Muscle of leg (tissue), 16 donors: ENCODE data around the gene SCTR. TPM values are rescaled to one million over a fixed set of nuclear protein-coding genes. Genes with fewer than 3 reads are reported as not detected.

Source experiments
- DNase-seq: peaks from one replicate; pipeline ENCODE4 v3.0.0; 2013
- H3K27ac ChIP-seq: one replicate; pipeline ENCODE4 v1.5.1; 2013; ENCODE audit warnings: mild to moderate bottlenecking, low read length, control low read depth
- H3K27me3 ChIP-seq: one replicate; pipeline ENCODE4 v1.6.1; 2013; ENCODE audit warnings: low read length; ENCODE audit not compliant: control insufficient read depth, insufficient read depth
- H3K36me3 ChIP-seq: one replicate; pipeline ENCODE4 v1.6.1; 2013; ENCODE audit warnings: low read length; ENCODE audit not compliant: control insufficient read depth, insufficient read depth
- H3K4me1 ChIP-seq: one replicate; pipeline ENCODE4 v1.6.1; 2013; ENCODE audit warnings: low read length; ENCODE audit not compliant: control insufficient read depth, insufficient read depth
- H3K4me3 ChIP-seq: one replicate; pipeline ENCODE4 v1.5.1; 2013; ENCODE audit warnings: low read length, control low read depth
- H3K9me3 ChIP-seq: replicated peaks from 2 replicates; pipeline ENCODE4 v1.6.1; 2013; ENCODE audit warnings: low read depth, low read length; ENCODE audit not compliant: control insufficient read depth
- WGBS: methylation state at CpG from one replicate; pipeline ENCODE4 v1.1.5; 2013; ENCODE audit warnings: missing lambda C conversion rate; ENCODE audit not compliant: insufficient coverage; 5-methylcytosine and 5-hydroxymethylcytosine counted together
- long read RNA-seq, 11 donors: transcript quantifications; one replicate each; lab custom pipeline, GENCODE V29; 2026
- polyA plus RNA-seq, 8 donors: library from polyadenylated mRNA; unstranded; fragments of 120-200 nt; gene quantifications; one replicate each; pipeline versions ENCODE4 v1.2.1 to v1.2.3, GENCODE V29; 2013; ENCODE audit warnings: inconsistent platforms in 1 of 8, low replicate concordance in 1 of 8; ENCODE audit not compliant: insufficient read length in 8 of 8, insufficient read depth in 1 of 8
- total RNA-seq: library from RNA; stranded (reverse); fragments of 120-200 nt; gene quantifications from one replicate; pipeline ENCODE4 v1.2.4, GENCODE V29; 2013

The SCTR gene
- total RNA-seq (not detected), polyA plus RNA-seq (1 to 10 TPM in 4 of 8 donors, under 1 TPM in 3, not detected in 1; 0.32 to 5.0 (median 1.1) TPM)
- long read RNA-seq, donor 1: 0 reads
- long read RNA-seq, donor 2: 0 reads
- long read RNA-seq, donor 3: 0 reads
- long read RNA-seq, donor 4: 0 reads
- long read RNA-seq, donor 5: 0 reads
- long read RNA-seq, donor 6: 0 reads
- long read RNA-seq, donor 7: 0 reads
- long read RNA-seq, donor 8: 0 reads
- long read RNA-seq, donor 9: 0 reads
- long read RNA-seq, donor 10: 0 reads
- long read RNA-seq, donor 11: 0 reads

GRCh38 chr2:119523952-119524694 is at the start of gene SCTR:
Gene SCTR (minus strand): TSS chr2:119524483. CDS start chr2:119524226, 257 bp downstream.
- Histone ChIP-seq H3K36me3 (no peaks in the 10 kb centered on the region), H3K27ac (no peak within 1 kb of the TSS), H3K4me3 (no peak within 1 kb of the TSS), H3K4me1 (no peaks in the 10 kb centered on the region), H3K27me3 (peaks cover 50% of the 10 kb centered on the region), H3K9me3 (no peaks in the 10 kb centered on the region)
- 3% methylated on average over 73 of the region's 74 CpGs for WGBS
- DNase-seq: no peak

GRCh38 chr2:119567292-119567691 is 43.0 kb upstream of the SCTR start:
- Histone ChIP-seq H3K27ac (no peak overlapping the region), H3K4me1 (no peaks in the 10 kb centered on the region), H3K9me3 (peaks cover 2% of the 10 kb centered on the region), H3K4me3 (no peak overlapping the region), H3K36me3 (no peaks in the 10 kb centered on the region), H3K27me3 (no peaks in the 10 kb centered on the region)
- no peak for DNase-seq

GRCh38 chr2:119565481-119565880 is 41.2 kb upstream of the SCTR start:
- no peak for DNase-seq
- no peak overlapping the region for H3K4me3 ChIP-seq
- H3K4me1 ChIP-seq: no peaks in the 10 kb centered on the region
- H3K36me3 ChIP-seq: no peaks in the 10 kb centered on the region
- H3K9me3 ChIP-seq: peaks cover 2% of the 10 kb centered on the region
- no peak overlapping the region for H3K27ac ChIP-seq
- no peaks in the 10 kb centered on the region for H3K27me3 ChIP-seq
- no CpG with 5 or more reads among the region's 2 CpGs for WGBS

- H3K27me3 ChIP-seq: no peaks in the 10 kb centered on the region
- no peaks in the 10 kb centered on the region for H3K4me1 ChIP-seq
- H3K36me3 ChIP-seq: no peaks in the 10 kb centered on the region
- no peak for DNase-seq
- H3K9me3 ChIP-seq: no peaks in the 10 kb centered on the region
- WGBS: no CpG with 5 or more reads among the region's 7 CpGs
- H3K4me3 ChIP-seq: no peak overlapping the region
- no peak overlapping the region for H3K27ac ChIP-seq
Observed at GRCh38 chr2:119553687-119554344, 29.5 kb upstream of the SCTR start.

GRCh38 chr2:119552902-119553301 is 28.6 kb upstream of the SCTR start:
- no peak for DNase-seq
- no peaks in the 10 kb centered on the region for H3K36me3 ChIP-seq
- H3K27me3 ChIP-seq: no peaks in the 10 kb centered on the region
- no peaks in the 10 kb centered on the region for H3K9me3 ChIP-seq
- WGBS: 91% methylated on average over 2 of the region's 3 CpGs
- H3K4me3 ChIP-seq: no peak overlapping the region
- no peaks in the 10 kb centered on the region for H3K4me1 ChIP-seq
- H3K27ac ChIP-seq: no peak overlapping the region

GRCh38 chr2:119550856-119551255 is 26.6 kb upstream of the SCTR start:
- 80% methylated on average over 1 of the region's 1 CpG for WGBS
- no peak for DNase-seq

GRCh38 chr2:119550346-119550745 is 26.1 kb upstream of the SCTR start:
- no peaks in the 10 kb centered on the region for H3K9me3 ChIP-seq
- no peaks in the 10 kb centered on the region for H3K27me3 ChIP-seq
- DNase-seq: no peak
- WGBS: no CpG with 5 or more reads among the region's 2 CpGs
- no peak overlapping the region for H3K27ac ChIP-seq
- H3K36me3 ChIP-seq: no peaks in the 10 kb centered on the region
- H3K4me3 ChIP-seq: no peak overlapping the region
- no peaks in the 10 kb centered on the region for H3K4me1 ChIP-seq

More at GRCh38 chr2:119550856-119551255, 26.6 kb upstream of the SCTR start:
- no peaks in the 10 kb centered on the region for H3K4me1 ChIP-seq
- no peaks in the 10 kb centered on the region for H3K9me3 ChIP-seq
- no peaks in the 10 kb centered on the region for H3K36me3 ChIP-seq
- H3K27me3 ChIP-seq: no peaks in the 10 kb centered on the region
- no peak overlapping the region for H3K27ac ChIP-seq
- H3K4me3 ChIP-seq: no peak overlapping the region

- no peaks in the 10 kb centered on the region for H3K36me3 ChIP-seq
- peaks cover 4% of the 10 kb centered on the region for H3K27me3 ChIP-seq
- peaks cover 4% of the 10 kb centered on the region for H3K4me1 ChIP-seq
- no CpG with 5 or more reads among the region's 1 CpG for WGBS
- DNase-seq: no peak
- H3K4me3 ChIP-seq: no peak overlapping the region
- no peaks in the 10 kb centered on the region for H3K9me3 ChIP-seq
- no peak overlapping the region for H3K27ac ChIP-seq
Observed at GRCh38 chr2:119549241-119549640, 25.0 kb upstream of the SCTR start.

GRCh38 chr2:119548516-119549120 is 24.3 kb upstream of the SCTR start:
- Histone ChIP-seq H3K36me3 (no peaks in the 10 kb centered on the region), H3K27me3 (peaks cover 7% of the 10 kb centered on the region), H3K4me1 (peaks cover 4% of the 10 kb centered on the region), H3K4me3 (no peak overlapping the region), H3K27ac (no peak overlapping the region), H3K9me3 (no peaks in the 10 kb centered on the region)
- DNase-seq: no peak
- no CpG with 5 or more reads among the region's 2 CpGs for WGBS

GRCh38 chr2:119546447-119546767 is 22.1 kb upstream of the SCTR start:
- H3K27me3 ChIP-seq: peaks cover 7% of the 10 kb centered on the region

More at GRCh38 chr2:119546447-119546767, 22.1 kb upstream of the SCTR start:
- no peak for DNase-seq
- Histone ChIP-seq H3K36me3 (no peaks in the 10 kb centered on the region), H3K4me1 (peaks cover 4% of the 10 kb centered on the region), H3K4me3 (no peak overlapping the region), H3K27ac (no peak overlapping the region), H3K9me3 (no peaks in the 10 kb centered on the region)
- 40% methylated on average over 1 of the region's 1 CpG for WGBS
